ENCODE results near the gene NR6A1.
A peak's percentile ranks its signal among the peaks of the same experiment; 100 is the strongest.

The NR6A1 gene

GRCh38 chr9:124760719-124761118, 10.4 kb downstream of the NR6A1 start:
- Histone ChIP-seq H3K9me2 (replicated peaks; ENCODE audit: control insufficient read depth, low read length) (no peaks in the 10 kb centered on the region), H3K79me2 (ENCODE audit: control insufficient read depth, low read length) (peaks cover 57% of the 10 kb centered on the region), H3K27ac (ENCODE audit: low read depth, low read length) (no peak overlapping the region), H3K4me3 (ENCODE audit: low read length) (no peak overlapping the region), H4K20me1 (ENCODE audit: control insufficient read depth, insufficient read depth, low read depth, low read length) (0 out of 2 replicates have a peak, but pooled peaks cover 5% of the 10 kb centered on the region), H3K4me1 (ENCODE audit: control insufficient read depth, low read length) (peaks cover 36% of the 10 kb centered on the region), H3K4me2 (ENCODE audit: low read length) (no peak overlapping the region), H3K36me3 (ENCODE audit: control insufficient read depth, low read length) (no peaks in the 10 kb centered on the region), H3K9me3 (ENCODE audit: control insufficient read depth, insufficient read depth, low read length) (no peaks in the 10 kb centered on the region), H3F3A (ENCODE audit: control insufficient read depth, insufficient read depth) (no peaks in the 10 kb centered on the region), H3K27me3 (ENCODE audit: control insufficient read depth, low read length) (no peaks in the 10 kb centered on the region; the same call in 1 of the 2 replicates)
- TF ChIP-seq, protein P1, sequence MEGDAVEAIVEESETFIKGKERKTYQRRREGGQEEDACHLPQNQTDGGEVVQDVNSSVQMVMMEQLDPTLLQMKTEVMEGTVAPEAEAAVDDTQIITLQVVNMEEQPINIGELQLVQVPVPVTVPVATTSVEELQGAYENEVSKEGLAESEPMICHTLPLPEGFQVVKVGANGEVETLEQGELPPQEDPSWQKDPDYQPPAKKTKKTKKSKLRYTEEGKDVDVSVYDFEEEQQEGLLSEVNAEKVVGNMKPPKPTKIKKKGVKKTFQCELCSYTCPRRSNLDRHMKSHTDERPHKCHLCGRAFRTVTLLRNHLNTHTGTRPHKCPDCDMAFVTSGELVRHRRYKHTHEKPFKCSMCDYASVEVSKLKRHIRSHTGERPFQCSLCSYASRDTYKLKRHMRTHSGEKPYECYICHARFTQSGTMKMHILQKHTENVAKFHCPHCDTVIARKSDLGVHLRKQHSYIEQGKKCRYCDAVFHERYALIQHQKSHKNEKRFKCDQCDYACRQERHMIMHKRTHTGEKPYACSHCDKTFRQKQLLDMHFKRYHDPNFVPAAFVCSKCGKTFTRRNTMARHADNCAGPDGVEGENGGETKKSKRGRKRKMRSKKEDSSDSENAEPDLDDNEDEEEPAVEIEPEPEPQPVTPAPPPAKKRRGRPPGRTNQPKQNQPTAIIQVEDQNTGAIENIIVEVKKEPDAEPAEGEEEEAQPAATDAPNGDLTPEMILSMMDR (IDR thresholded peaks at IDR 0.05; ENCODE audit: low read depth, low read length, poor library complexity, severe bottlenecking) = no peak
- no peak for TF ChIP-seq EZH2phosphoT487 (IDR thresholded peaks at IDR 0.05; ENCODE audit: borderline replicate concordance, low read length)

DNA sequence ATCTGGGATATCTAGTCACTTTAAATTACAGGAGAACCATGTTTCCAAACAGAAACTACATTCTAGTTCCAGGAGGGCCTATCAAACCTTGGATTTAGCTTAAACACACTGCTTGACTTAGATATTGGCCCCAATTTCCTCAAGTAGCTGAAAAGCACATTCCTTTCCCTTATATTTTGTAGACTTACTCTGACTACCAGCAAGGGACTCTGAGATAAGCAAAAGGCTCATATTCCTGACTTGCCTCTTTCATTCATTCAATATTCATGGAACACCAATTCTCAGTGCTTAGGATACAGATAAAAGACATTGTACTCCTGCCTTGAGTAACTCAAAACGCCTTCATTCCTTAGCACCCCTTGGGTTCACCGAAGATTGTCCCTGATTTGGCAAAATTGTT, 11.8 kb downstream of the NR6A1 start:
- Histone ChIP-seq H3K79me2 (ENCODE audit: control insufficient read depth, low read length) (peaks cover 43% of the 10 kb centered on the region), H3F3A (ENCODE audit: control insufficient read depth, insufficient read depth) (no peaks in the 10 kb centered on the region), H3K4me3 (ENCODE audit: low read length) (no peak overlapping the region), H3K9me3 (ENCODE audit: control insufficient read depth, insufficient read depth, low read length) (no peaks in the 10 kb centered on the region), H3K9me2 (replicated peaks; ENCODE audit: control insufficient read depth, low read length) (no peaks in the 10 kb centered on the region), H3K27ac (ENCODE audit: low read depth, low read length) (no peak overlapping the region), H4K20me1 (ENCODE audit: control insufficient read depth, insufficient read depth, low read depth, low read length) (0 out of 2 replicates have a peak, but pooled peaks cover 5% of the 10 kb centered on the region), H3K36me3 (ENCODE audit: control insufficient read depth, low read length) (no peaks in the 10 kb centered on the region), H3K4me1 (ENCODE audit: control insufficient read depth, low read length) (peaks cover 22% of the 10 kb centered on the region), H3K27me3 (ENCODE audit: control insufficient read depth, low read length) (no peaks in the 10 kb centered on the region; the same call in 1 of the 2 replicates), H3K4me2 (ENCODE audit: low read length) (no peak overlapping the region)
- TF ChIP-seq EZH2phosphoT487 (IDR thresholded peaks at IDR 0.05; ENCODE audit: borderline replicate concordance, low read length) = no peak
- TF ChIP-seq, protein P1 (IDR thresholded peaks at IDR 0.05; ENCODE audit: low read depth, low read length, poor library complexity, severe bottlenecking) = no peak

GRCh38 chr9:124758691-124759090, 12.4 kb downstream of the NR6A1 start:
- H3F3A ChIP-seq (ENCODE audit: control insufficient read depth, insufficient read depth) = no peaks in the 10 kb centered on the region
- no peak overlapping the region for H3K27ac ChIP-seq (ENCODE audit: low read depth, low read length)
- H3K4me1 ChIP-seq (ENCODE audit: control insufficient read depth, low read length) = peaks cover 19% of the 10 kb centered on the region
- H3K9me2 ChIP-seq (replicated peaks; ENCODE audit: control insufficient read depth, low read length) = no peaks in the 10 kb centered on the region
- H3K4me2 ChIP-seq (ENCODE audit: low read length) = peak overlapping the region; percentile 50
- H3K4me3 ChIP-seq (ENCODE audit: low read length) = no peak overlapping the region
- TF ChIP-seq, protein P1 (IDR thresholded peaks at IDR 0.05; ENCODE audit: low read depth, low read length, poor library complexity, severe bottlenecking) = no peak
- TF ChIP-seq EZH2phosphoT487 (IDR thresholded peaks at IDR 0.05; ENCODE audit: borderline replicate concordance, low read length) = no peak
- H3K36me3 ChIP-seq (ENCODE audit: control insufficient read depth, low read length) = no peaks in the 10 kb centered on the region
- no peaks in the 10 kb centered on the region for H3K9me3 ChIP-seq (ENCODE audit: control insufficient read depth, insufficient read depth, low read length)
- peaks cover 40% of the 10 kb centered on the region for H3K79me2 ChIP-seq (ENCODE audit: control insufficient read depth, low read length)
- H3K27me3 ChIP-seq (ENCODE audit: control insufficient read depth, low read length) = no peaks in the 10 kb centered on the region; the same call in 1 of the 2 replicates
- H4K20me1 ChIP-seq (ENCODE audit: control insufficient read depth, insufficient read depth, low read depth, low read length) = 0 out of 2 replicates have a peak, but pooled peaks cover 5% of the 10 kb centered on the region
